A549 (cell line): ENCODE results near the gene PRRX2. TPM values are rescaled to one million over a fixed set of nuclear protein-coding genes. Genes with fewer than 3 reads are reported as not detected.

Source experiments
- ATOH8 ChIP-seq: fragments of 250-450 bp; sonication (Bioruptor Pico); IDR thresholded peaks from 2 replicates; pipeline ENCODE4 v1.5.0; 2020; ENCODE audit warnings: low read depth, mild to moderate bottlenecking, moderate library complexity
- BCL3 ChIP-seq: fragments of >200 bp; sonication (Bioruptor Twin); formaldehyde crosslinking; IDR thresholded peaks from 3 replicates; pipeline ENCODE4 v1.6.1; 2016
- BHLHE40 ChIP-seq: IDR thresholded peaks from 2 replicates; pipeline ENCODE4 v1.6.1; 2012; ENCODE audit warnings: low read depth, low read length, inconsistent platforms
- CBX8 ChIP-seq: fragments of 200-600 bp; sonication (generic); IDR thresholded peaks from 2 replicates; pipeline ENCODE4 v1.6.1; 2016
- CHD4 ChIP-seq: fragments of 200-600 bp; sonication (generic); IDR thresholded peaks from 2 replicates; pipeline ENCODE4 v1.6.1; 2016; ENCODE audit warnings: antibody characterized with exemption, mild to moderate bottlenecking, borderline replicate concordance
- CTCF ChIP-seq: fragments of >200 bp; sonication (Bioruptor Twin); formaldehyde crosslinking; IDR thresholded peaks from 3 replicates; pipeline ENCODE4 v1.5.1; 2016
- EHF ChIP-seq: fragments of 250-450 bp; sonication (Bioruptor Pico); IDR thresholded peaks from 2 replicates; pipeline ENCODE4 v1.5.0; 2020; ENCODE audit warnings: mild to moderate bottlenecking
- FOXS1 ChIP-seq: fragments of 250-450 bp; sonication (Bioruptor Pico); IDR thresholded peaks from 2 replicates; pipeline ENCODE4 v1.5.0; 2020; ENCODE audit warnings: mild to moderate bottlenecking, moderate library complexity
- HOXA7 ChIP-seq: fragments of 250-450 bp; sonication (Bioruptor Pico); IDR thresholded peaks from 2 replicates; pipeline ENCODE4 v1.5.0; 2020; ENCODE audit warnings: mild to moderate bottlenecking, moderate library complexity
- HOXB5 ChIP-seq: fragments of 250-450 bp; sonication (Bioruptor Pico); IDR thresholded peaks from 2 replicates; pipeline ENCODE4 v1.5.0; 2020; ENCODE audit warnings: mild to moderate bottlenecking, moderate library complexity
- JUNB ChIP-seq: fragments of >200 bp; sonication (Bioruptor Twin); formaldehyde crosslinking; IDR thresholded peaks from 2 replicates; pipeline ENCODE4 v1.6.1; 2016
- KDM5A ChIP-seq: fragments of 200-600 bp; sonication (generic); IDR thresholded peaks from 2 replicates; pipeline ENCODE4 v1.6.1; 2016; ENCODE audit warnings: antibody characterized with exemption, mild to moderate bottlenecking
- MAFK ChIP-seq: fragments of 450-650 bp; IDR thresholded peaks from 2 replicates; pipeline ENCODE4 v1.6.1; 2014; ENCODE audit not compliant: partially characterized antibody
- MYC ChIP-seq: IDR thresholded peaks from 2 replicates; pipeline ENCODE4 v1.6.1; 2012; ENCODE audit warnings: mild to moderate bottlenecking, inconsistent platforms, low read length, improper control_type of control experiment, borderline replicate concordance
- NR3C1 ChIP-seq: fragments of >200 bp; sonication (Bioruptor Twin); formaldehyde crosslinking; IDR thresholded peaks from 3 replicates; pipeline ENCODE4 v1.6.1; 2017
- PHF8 ChIP-seq: fragments of 200-600 bp; sonication (generic); IDR thresholded peaks from 2 replicates; pipeline ENCODE4 v1.6.1; 2016; ENCODE audit warnings: low read depth, mild to moderate bottlenecking, antibody characterized with exemption, moderate library complexity, borderline replicate concordance
- POLR2AphosphoS2 ChIP-seq: conservative IDR thresholded peaks from 2 replicates; pipeline ENCODE4 v1.6.1; 2012; ENCODE audit warnings: low read length, improper control_type of control experiment, inconsistent platforms
- RAD21 ChIP-seq, 2 experiments: fragments of >200 bp in 1 of 2; sonication (Bioruptor Twin) in 1 of 2; formaldehyde crosslinking in 1 of 2; IDR thresholded peaks in 1 of 2; conservative IDR thresholded peaks in 1 of 2; 2 replicates in 1 of 2; 3 replicates in 1 of 2; pipeline ENCODE4 v1.6.1; 2012 to 2018; ENCODE audit warnings: inconsistent platforms in 1 of 2
- RARB ChIP-seq: fragments of 250-450 bp; sonication (Bioruptor Pico); IDR thresholded peaks from 2 replicates; pipeline ENCODE4 v1.8.0; 2021; ENCODE audit warnings: mild to moderate bottlenecking, moderate library complexity
- RCOR1 ChIP-seq: fragments of 150-350 bp; IDR thresholded peaks from 2 replicates; pipeline ENCODE4 v1.6.1; 2014; ENCODE audit warnings: antibody characterized with exemption, low read length, low read depth
- REST ChIP-seq: fragments of 200-600 bp; sonication (generic); IDR thresholded peaks from 2 replicates; pipeline ENCODE4 v1.6.1; 2016; ENCODE audit warnings: antibody characterized with exemption, mild to moderate bottlenecking, moderate library complexity
- ZC3H11A ChIP-seq: fragments of 450-650 bp; IDR thresholded peaks from 2 replicates; pipeline ENCODE4 v1.6.1; 2014; ENCODE audit warnings: antibody characterized with exemption, mild to moderate bottlenecking
- ZNF302 ChIP-seq: fragments of 250-450 bp; sonication (Bioruptor Pico); IDR thresholded peaks from 2 replicates; pipeline ENCODE4 v1.9.0; 2021; ENCODE audit warnings: inconsistent platforms, mild to moderate bottlenecking, moderate library complexity
- polyA plus RNA-seq, 4 experiments: library from polyadenylated mRNA; depleted of rRNA in 3 of 4; stranded (reverse); fragments of >200 nt; fragmentation: RNase III in 1 of 4; extraction: RNeasy Plus Mini Kit Qiagen cat#74134 plus additional on column Dnase treatment in 1 of 4; gene quantifications; 2 replicates in 3 of 4; 3 replicates in 1 of 4; pipeline ENCODE4 v1.2.3, GENCODE V29; 2011 to 2017

Gene PRRX2
- polyA plus RNA-seq, 2 of the 4 experiments (the other 2 are of a cell fraction): 0.90 to 2.7 TPM

GRCh38 chr9:129641750-129642585 is 23.5 kb upstream of the PRRX2 start, which contains the start of gene ASB6 (continued):
- TF ChIP-seq BCL3: no peak; the same call in 2 of the 3 replicates
- TF ChIP-seq POLR2AphosphoS2: no peak
- TF ChIP-seq KDM5A: peak; percentile 88
- TF ChIP-seq RCOR1: no peak
- TF ChIP-seq MYC: no peak; the same call in 1 of the 2 replicates
- no peak for TF ChIP-seq REST
- no peak for TF ChIP-seq CBX8
- peak; percentile 87 to 99 for TF ChIP-seq RAD21 (conservative IDR thresholded peaks at IDR 0.05 in 1 of 2, IDR thresholded peaks at IDR 0.05 in 1 of 2)
- no peak for TF ChIP-seq ATOH8 (CRISPR knock-in tag)
- no peak for TF ChIP-seq EHF (CRISPR knock-in tag)
- no peak for TF ChIP-seq BHLHE40
- no peak for TF ChIP-seq FOXS1
- no peak for TF ChIP-seq HOXA7
- TF ChIP-seq PHF8: 0 out of 2 replicates have a peak, but pooled peaks have one; percentile 17
- no peak for TF ChIP-seq RARB (CRISPR knock-in tag)
- TF ChIP-seq NR3C1: no peak
- TF ChIP-seq ZC3H11A: no peak
- TF ChIP-seq CTCF: peak; percentile 99
- no peak for TF ChIP-seq CHD4
- no peak for TF ChIP-seq HOXB5 (CRISPR knock-in tag)
- no peak for TF ChIP-seq MAFK
- TF ChIP-seq JUNB: no peak
- TF ChIP-seq ZNF302 (CRISPR knock-in tag): no peak
